ENCODE measurements around the gene SUPT6H.

SUPT6H gene

DNA sequence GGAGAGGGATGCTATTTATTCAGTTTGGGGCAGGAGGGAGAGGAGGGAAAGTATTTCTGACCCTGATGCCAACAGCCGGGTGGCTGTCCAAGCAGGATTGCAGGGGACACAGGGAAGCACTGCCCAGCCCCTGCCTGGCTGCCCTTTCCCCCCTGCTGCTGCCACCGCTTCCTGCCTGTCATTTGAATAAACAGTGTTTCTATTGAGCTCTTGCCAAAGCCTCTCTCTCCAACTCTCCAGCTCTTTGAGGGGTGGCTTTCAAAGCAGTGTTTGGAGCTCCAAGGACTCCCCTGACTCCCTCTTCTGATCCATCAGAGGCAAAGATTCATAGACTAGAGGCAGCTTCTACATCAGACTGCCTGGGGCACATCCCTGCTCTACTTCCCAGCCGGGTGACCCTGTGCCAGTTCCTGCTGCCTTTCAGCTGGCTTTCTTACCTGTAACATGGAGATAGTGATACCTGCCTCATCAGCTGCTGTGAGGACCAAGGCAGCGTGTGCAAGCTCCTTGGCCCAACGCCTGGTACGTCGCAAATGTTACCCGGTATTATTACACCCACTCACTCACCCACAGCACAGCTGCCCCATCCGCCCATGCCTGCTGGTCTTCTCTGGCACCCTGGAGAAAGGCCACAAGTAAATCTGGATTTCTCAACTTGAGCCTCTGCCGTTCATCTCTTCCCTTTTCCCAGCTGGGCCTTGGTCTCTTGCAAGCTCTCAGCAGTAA lies 40.2 kb downstream of the SUPT6H start:
- H3K27ac ChIP-seq, result peak overlapping the region; percentile 99; the same call in 1 of the 2 replicates
- TF ChIP-seq ZFX (IDR thresholded peaks at IDR 0.05; ENCODE audit: borderline replicate concordance), result no peak
- TF ChIP-seq, protein P1, sequence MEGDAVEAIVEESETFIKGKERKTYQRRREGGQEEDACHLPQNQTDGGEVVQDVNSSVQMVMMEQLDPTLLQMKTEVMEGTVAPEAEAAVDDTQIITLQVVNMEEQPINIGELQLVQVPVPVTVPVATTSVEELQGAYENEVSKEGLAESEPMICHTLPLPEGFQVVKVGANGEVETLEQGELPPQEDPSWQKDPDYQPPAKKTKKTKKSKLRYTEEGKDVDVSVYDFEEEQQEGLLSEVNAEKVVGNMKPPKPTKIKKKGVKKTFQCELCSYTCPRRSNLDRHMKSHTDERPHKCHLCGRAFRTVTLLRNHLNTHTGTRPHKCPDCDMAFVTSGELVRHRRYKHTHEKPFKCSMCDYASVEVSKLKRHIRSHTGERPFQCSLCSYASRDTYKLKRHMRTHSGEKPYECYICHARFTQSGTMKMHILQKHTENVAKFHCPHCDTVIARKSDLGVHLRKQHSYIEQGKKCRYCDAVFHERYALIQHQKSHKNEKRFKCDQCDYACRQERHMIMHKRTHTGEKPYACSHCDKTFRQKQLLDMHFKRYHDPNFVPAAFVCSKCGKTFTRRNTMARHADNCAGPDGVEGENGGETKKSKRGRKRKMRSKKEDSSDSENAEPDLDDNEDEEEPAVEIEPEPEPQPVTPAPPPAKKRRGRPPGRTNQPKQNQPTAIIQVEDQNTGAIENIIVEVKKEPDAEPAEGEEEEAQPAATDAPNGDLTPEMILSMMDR (IDR thresholded peaks at IDR 0.05), result no peak

DNA sequence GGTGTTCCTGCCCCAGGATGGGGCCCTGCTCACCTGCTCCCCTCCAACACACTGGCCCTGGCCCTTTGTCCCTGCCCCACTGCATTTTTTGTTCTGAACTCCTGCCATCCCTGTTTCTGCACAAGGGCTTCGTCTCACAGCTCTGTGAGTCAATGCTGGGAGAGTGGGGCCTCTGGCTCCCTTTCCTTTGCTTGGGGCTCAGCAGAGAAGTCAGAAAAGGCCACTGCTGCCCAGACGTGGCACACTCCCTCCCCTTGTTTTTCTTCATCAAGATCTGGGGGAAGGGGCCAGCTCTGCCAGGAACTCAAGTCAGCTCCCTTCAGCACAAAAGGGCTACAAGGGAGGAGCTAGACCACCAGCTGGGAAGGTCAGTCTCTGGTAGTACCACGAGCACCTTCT lies 40.7 kb downstream of the SUPT6H start:
- TF ChIP-seq, protein P1 (IDR thresholded peaks at IDR 0.05), result no peak
- no peak for TF ChIP-seq ZFX (IDR thresholded peaks at IDR 0.05; ENCODE audit: borderline replicate concordance)
- peak overlapping the region; percentile 99; the same call in 1 of the 2 replicates for H3K27ac ChIP-seq

DNA sequence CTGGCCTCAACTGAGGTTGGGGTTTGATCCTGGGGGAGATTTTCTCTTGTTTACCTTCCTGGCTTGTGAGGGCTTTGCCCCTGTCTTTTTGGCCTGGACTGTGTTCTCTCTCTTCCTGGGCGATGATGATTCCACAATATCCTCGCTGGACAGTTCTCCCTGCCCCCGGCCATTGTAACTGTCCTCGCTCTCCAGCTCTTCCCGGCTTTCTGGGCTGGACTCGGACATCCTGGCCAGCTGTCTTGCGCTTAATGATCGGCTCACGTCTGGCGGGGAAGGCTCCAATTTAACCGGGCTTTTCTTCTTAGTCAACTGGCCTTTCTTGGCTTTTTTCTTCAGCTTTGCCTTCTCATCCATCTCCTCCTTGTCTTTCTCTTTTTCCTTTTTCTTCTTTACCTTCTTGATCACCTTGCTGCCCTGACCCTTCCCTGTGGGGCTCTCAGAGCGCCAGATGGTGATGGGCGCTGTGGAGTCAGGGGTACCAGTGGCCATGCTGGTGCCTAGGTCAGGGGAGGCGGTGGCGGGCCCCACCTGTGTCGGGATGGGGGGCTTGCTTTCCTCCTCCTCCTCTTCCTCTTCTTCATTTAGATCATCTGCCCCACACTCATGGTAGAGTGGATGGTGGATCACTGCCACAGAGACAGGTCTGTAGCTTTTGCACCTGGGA lies 41.7 kb downstream of the SUPT6H start:
- H3K27ac ChIP-seq, result peak overlapping the region; percentile 99; the same call in 1 of the 2 replicates
- TF ChIP-seq ZFX (IDR thresholded peaks at IDR 0.05; ENCODE audit: borderline replicate concordance), result no peak
- TF ChIP-seq, protein P1 (IDR thresholded peaks at IDR 0.05), result no peak

DNA sequence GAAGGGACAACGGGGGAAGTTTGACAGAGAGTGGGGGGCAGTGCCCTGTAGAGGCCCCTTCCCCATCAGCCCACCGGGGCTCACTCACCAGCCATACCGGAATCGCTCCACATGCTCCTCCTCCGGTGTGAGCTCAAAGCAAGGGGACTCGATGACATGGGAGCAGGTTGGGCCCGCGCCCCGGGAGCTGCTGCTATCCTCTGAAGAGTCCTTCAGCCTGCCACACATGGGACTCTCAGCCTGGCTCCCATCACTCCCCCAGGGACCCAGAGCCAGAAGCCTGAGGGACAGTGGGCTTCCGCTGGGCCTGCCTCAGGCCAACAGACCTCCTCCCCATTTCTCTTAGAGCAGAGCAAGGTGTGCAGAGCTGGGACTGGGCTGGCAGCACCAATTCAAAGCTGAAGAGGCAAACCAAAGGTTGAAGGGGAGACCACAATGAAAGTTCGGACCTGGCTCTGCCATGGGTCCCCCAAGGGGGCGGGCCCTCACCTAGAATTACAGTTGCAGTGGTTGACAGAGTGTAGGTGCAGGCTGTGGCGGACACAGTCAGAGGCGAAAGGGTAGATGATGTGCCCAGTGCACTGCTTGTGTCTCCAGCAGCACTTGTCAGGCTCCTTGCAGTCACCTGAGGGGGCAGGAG lies 42.3 kb downstream of the SUPT6H start:
- no peak for TF ChIP-seq ZFX (IDR thresholded peaks at IDR 0.05; ENCODE audit: borderline replicate concordance)
- TF ChIP-seq, protein P1 (IDR thresholded peaks at IDR 0.05), result no peak

DNA sequence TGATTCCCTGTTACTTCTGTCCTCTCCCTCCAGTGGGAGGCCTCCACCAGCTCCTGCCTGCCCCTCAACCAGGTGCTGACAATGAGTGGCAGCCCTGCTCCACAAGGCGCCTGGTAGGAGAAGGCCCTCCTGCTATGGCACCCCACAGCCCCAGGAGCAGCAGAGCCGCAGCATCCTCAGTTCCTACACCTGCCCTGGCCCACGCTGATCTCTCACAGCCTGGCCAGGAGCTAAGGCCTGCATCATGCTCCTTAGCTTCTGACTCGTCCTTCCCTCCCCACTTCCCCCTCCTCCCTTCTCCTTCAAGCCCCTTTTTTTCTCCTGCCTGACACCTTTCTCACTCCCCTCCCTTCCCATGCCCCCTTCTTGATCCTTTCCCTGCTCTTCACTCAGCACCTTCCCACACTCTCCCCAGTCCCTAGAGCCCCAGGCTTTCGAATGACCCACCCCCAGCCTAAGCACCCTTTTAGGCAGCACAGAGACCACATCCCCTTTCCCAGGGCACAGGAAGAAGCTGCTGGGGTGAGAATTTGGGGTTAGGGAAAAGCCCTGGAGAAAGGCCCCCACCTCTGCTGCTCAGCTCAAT lies 43.2 kb downstream of the SUPT6H start:
- no peak overlapping the region for H3K27ac ChIP-seq
- no peak for TF ChIP-seq ZFX (IDR thresholded peaks at IDR 0.05; ENCODE audit: borderline replicate concordance)
- TF ChIP-seq, protein P1 (IDR thresholded peaks at IDR 0.05), result no peak

More for the DNA sequence above, 42.3 kb downstream of the SUPT6H start:
- no peak overlapping the region for H3K27ac ChIP-seq

DNA sequence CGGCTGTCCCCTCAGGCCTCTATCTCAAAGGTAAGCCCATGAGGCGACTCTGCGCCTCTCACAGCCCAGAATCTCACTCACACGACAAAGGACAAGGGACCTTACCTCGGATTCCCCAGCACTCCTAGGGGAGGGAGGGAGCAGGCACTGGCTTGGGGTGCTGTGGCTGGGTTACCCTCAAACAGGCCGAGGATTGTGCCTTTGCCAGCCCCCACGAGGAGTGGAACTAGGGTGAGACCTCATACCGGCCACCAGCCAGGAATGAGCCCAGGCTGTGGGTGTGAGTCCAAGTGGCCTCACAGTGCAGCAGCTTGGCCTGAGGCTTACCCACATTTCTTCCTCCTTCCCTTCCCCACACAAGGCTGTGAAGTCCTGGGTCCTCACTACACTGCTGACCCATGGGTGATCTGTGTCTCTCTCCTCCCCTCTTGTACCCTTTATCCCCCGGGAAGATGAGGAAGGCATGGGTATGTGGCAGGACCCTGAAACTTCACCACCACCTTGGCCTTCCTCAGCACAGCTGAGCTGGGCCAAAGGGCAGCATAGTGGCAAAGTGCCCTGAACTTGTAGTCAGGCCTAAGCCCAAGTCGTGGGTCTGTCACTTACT lies 43.8 kb downstream of the SUPT6H start:
- TF ChIP-seq, protein P1 (IDR thresholded peaks at IDR 0.05), result no peak
- TF ChIP-seq ZFX (IDR thresholded peaks at IDR 0.05; ENCODE audit: borderline replicate concordance), result no peak
- H3K27ac ChIP-seq, result 0 out of 2 replicates have a peak overlapping the region, but pooled peaks have one; percentile 12

All from 22Rv1 (cell line).